Activated naive CD4-positive, alpha-beta T cell (primary cell): ENCODE results near the gene PPM1G.
"Not testable (repeated sequence)": the region's sequence is repeated elsewhere in the genome, so short reads cannot be mapped to it uniquely, and the experiment has no call there.

Experiments used
- DNase-seq, 4 experiments: peaks; one replicate each; lab custom pipeline; 2025; lab: John Stamatoyannopoulos, UW

PPM1G gene, protein sequence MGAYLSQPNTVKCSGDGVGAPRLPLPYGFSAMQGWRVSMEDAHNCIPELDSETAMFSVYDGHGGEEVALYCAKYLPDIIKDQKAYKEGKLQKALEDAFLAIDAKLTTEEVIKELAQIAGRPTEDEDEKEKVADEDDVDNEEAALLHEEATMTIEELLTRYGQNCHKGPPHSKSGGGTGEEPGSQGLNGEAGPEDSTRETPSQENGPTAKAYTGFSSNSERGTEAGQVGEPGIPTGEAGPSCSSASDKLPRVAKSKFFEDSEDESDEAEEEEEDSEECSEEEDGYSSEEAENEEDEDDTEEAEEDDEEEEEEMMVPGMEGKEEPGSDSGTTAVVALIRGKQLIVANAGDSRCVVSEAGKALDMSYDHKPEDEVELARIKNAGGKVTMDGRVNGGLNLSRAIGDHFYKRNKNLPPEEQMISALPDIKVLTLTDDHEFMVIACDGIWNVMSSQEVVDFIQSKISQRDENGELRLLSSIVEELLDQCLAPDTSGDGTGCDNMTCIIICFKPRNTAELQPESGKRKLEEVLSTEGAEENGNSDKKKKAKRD

DNA sequence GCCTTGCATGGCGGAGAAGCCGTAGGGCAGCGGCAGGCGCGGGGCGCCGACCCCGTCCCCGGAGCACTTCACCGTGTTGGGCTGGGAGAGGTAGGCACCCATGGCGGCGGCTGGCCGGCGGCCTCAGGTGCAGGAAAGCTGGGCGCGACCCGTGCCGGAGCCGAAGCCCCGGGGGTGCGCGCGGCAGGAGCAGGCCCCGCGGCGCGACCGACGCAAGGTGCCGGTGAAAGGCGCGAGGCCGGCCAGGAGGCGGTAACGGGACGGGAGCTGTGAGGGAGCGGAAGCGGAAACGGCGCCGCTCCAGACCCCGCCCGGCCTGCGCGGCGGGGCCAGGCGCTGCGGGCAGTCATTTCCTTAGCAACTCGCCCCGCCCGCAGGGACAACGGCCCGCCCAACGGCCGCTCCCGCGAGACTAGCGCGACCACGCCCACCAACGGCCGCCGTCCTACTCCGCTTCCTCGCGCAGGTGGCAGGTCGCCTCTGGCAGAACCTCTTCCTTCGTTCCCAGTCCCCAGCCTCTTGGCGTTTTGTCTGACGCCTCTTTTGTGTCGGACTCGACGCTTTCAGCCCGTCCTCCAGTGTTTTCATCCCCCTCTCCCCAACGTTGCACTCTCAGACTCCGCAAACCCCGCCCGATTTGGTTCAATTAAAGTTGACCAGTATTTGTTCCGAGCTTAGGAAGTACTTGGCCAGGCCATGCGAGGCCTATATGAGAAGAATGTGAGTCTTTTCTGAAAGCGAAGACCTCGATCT, at the start of gene PPM1G:
PPM1G (minus strand) TSS at position 271 of the 753 bp plus-strand sequence; CDS start at position 102, 169 bp downstream.
- peak; percentile 90 to 97 (median 95) for DNase-seq

DNA sequence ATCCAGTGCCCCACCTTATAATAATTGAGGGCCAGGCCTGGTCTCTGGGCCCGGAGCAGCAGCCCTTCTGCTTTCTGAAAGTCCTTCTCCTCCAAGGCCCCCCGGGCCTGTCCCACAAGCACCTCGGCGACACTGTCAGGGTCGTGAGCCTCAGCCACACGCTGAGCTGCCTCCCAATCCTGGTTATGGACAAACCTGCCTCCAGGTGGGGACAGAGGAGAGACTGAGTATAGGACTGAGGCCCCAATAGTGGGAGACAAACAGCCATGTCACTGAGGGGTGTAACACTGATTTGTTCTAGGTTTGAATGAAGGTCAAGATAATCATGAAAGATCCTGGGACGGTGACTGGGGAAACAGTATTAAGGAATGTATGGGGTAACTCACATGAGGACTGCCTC, 44.6 kb upstream of the PPM1G start:
- no peak for DNase-seq

DNA sequence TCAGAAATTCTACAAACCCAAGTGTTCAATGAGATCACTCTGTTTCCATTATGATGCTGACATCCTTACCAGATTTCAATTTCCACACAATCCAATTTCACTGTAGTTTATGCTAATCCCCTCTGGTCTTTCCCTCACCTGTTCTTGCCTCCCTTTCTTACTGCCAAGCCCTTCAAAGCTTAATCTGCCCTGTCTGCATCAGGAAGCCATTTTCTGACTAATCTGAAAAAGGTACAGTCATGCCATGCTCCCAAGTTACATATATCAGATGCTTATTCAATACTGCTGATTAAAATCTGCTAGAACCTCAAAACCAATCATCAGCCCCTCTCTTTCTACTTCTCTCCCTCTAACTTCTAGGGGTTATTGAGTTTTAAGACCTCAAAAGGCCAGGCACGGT, 41.7 kb upstream of the PPM1G start:
- DNase-seq = no peak

DNA sequence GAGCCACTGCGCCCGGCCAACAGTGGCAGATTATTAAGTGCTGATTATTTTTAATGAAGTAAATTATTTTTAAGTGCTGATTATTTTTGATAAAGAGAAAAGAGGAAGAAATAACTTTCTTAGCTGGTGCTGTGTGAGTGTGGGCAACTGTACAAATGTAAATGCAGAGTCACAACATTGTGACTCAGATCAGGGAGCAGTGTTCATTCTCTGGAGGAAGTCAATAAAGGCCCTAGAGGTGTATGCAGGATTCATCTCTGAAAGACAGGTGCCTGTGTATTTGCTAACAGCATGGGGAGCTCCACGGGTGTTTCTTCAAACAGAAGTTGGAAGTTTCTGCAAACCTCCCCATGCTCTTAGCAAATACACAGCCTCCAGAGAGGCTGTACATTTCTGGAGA, 39.0 kb upstream of the PPM1G start:
- no peak for DNase-seq

DNA sequence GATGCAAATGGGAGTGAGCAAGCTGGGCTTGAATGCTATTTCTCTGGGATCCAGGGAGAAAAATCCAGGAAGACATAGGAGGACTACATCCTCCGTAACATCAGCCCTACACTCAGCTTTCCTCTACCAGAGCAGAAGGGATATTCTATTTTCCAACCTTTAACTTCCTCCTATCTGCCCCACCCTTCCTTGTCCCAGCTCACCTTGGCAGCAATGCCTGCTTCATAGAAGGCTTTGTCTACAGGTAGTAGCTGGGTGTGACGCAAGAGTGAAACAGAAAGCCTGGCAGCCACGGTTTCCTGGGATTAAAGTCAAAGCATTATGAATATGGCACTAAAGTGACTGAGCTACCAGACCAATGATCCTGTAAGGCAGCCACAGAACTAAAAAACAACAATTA, 36.7 kb upstream of the PPM1G start:
- no peak for DNase-seq

DNA sequence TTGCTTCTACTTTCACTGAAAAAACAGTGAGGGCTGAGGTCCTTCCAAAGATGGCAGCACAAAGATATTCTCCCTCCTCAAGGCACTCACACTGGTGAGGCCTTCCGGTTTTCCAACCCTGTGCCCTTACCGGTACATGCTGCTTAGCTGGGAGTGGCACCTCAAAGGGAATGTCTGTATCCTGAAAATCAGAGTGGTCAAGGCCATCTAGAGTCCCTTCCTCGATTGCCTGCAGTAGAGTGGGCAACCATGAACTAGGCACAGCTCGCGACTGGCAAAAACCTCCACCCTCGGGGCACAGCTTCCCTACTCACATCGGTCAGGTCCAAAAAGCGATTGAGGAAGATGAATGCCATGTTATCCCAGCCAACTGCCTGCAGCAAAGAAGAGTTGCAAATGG, 36.2 kb upstream of the PPM1G start:
- no peak for DNase-seq

DNA sequence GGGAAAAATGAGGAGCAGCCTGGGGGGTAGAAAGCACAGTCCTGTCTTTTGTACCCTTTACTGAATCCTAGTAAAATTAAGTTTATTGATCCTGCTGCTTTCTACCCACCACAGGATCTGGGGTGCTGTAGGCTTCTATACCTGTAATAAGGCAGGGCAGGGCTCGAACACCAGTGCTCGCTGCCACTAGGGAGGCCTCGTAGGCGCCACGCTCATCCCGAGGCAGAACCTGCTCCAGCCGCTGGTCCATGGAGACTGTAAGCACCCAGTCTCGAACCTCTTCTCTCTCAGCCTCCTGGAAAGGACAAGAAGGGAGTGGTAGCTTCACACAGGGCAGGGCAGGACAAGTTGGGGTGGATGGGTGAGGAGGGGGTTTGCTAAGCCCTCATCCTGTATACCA, 35.8 kb upstream of the PPM1G start:
- DNase-seq = no peak

DNA sequence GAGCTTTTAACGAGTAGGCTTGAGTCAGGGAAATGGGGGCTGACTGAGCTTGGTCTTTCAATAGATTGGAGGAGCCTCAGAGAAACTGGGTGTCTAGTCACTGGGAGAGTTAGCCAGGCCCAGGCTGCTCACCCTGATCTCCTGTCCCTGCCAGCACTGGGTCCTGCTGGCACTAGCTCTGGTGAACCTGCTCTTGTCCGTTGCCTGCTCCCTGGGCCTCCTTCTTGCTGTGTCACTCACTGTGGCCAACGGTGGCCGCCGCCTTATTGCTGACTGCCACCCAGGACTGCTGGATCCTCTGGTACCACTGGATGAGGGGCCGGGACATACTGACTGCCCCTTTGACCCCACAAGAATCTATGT, 33.5 kb upstream of the PPM1G start:
- no peak for DNase-seq

DNA sequence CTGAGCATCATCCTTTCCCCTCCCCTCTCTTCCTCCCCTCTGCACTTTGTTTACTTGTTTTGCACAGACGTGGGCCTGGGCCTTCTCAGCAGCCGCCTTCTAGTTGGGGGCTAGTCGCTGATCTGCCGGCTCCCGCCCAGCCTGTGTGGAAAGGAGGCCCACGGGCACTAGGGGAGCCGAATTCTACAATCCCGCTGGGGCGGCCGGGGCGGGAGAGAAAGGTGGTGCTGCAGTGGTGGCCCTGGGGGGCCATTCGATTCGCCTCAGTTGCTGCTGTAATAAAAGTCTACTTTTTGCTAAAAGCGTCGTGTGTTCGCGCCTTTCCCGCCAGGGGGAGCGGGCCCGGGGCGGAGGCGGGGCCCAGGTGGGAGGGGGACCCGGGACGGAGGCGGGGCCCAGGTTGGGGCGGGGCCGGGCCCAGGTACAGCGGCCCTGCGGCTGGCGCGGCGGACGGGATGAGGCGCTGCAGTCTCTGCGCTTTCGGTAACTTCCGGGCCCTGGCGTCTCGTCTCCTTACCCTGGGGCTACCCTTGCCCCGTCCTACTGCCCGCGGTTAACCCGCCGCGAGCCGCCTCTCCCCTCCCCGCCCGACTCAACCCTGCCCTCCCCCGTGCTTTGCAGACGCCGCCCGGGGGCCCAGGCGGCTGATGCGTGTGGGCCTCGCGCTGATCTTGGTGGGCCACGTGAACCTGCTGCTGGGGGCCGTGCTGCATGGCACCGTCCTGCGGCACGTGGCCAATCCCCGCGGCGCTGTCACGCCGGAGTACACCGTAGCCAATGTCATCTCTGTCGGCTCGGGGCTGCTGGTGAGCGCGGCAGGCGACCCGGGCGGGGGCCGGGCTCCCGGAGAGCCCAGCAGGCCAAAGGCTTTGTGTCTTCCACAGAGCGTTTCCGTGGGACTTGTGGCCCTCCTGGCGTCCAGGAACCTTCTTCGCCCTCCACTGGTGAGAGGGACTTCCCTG, 32.8 kb upstream of the PPM1G start, which contains the start of gene KRTCAP3:
KRTCAP3 (plus strand) TSS at position 424 of the 962 bp plus-strand sequence; CDS start at position 456, 32 bp downstream.
- DNase-seq = peak in 3 of 4 experiments; percentile 8 to 61 (median 39)

DNA sequence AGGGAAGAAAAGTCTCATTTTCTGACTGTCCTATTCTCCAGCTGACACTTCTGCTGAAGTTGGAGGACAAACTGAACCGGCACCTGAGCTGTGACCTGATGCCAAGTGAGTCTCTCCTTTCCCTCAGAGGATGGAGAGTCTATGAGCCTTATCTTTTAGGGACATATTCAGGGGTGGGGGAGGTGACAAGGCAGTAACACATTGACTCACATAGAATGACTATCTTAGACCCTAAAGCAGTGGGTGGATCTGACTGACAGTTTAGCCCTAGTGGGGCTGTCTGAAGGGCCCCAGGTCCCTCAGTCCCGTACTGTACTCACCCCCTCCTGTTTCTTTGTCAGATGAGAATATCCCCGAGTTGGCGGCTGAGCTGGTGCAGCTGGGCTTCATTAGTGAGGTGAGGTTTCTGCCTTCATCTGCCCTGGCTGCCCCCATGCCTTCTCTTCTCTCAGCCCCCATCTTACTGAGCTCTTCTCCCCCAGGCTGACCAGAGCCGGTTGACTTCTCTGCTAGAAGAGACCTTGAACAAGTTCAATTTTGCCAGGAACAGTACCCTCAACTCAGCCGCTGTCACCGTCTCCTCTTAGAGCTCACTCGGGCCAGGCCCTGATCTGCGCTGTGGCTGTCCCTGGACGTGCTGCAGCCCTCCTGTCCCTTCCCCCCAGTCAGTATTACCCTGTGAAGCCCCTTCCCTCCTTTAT, 32.0 kb upstream of the PPM1G start:
- no peak for DNase-seq

DNA sequence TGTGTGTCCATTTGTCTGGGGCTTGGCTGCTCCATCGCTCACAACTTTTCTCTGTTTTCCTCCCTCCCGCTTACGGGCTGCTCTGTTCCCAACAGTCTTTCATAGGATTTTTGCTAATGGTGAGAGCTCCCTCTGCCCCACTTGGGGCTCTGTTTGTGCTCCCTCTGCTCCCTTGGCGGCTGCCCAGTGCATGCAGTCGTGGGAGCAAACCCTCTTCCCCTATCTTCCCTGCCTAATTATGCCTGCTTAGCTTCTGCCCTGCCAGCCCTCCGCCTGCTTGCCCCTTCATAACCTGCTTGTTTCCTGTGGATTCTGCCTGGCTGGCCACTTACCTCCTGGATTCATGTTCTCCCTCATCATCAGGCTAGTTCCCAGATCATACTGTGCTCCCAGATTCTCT, 26.2 kb upstream of the PPM1G start:
- no peak for DNase-seq

DNA sequence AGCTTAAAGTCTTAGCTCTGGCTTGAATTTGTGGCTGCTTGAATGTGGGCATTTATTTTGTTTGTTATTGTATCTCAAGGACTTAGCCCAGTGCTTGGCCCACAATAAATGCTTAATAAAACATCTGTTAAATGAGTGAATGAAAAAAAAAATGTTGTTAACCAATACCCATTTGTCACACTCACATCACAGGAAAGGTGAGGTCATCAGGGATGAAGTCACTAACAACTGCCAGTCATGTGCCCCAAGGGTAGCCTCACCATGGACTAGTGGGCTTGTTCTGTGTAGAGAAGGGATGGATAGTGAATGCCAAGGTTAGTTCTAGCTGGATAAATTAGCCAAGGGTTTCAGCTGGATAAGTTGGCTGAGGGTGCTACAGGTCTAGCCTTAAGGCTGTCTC, 22.0 kb upstream of the PPM1G start:
- DNase-seq = no peak

DNA sequence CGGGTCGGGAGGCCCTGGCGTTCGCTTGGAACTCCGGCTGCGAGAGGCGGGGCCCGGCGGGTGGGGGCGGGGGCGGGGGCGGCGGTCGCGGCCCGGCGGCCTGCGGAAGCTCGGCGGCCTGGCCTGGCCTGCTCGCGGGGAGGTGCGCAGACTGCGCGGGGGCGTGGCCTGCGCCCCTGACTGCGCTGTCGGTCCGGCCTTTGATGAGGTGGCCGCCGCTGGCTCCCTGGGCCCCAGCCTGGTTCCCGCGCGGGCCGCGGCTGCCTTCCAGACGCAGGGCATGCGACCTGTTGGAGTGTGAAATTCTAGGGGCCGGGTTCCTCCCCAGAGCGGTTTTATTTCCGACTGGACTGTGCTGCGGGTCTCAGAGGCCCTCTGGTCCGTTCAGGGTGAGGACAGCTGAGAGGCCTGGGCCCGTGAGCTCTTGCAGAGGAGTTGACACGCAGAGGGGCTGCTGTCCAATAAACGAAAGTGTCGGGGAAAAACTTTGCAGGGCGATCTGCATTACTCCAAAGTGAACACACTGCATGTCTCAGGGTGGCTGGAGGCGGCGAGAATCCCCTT, 19.7 kb upstream of the PPM1G start:
- peak in 3 of 4 experiments; percentile 46 to 60 (median 48) for DNase-seq

DNA sequence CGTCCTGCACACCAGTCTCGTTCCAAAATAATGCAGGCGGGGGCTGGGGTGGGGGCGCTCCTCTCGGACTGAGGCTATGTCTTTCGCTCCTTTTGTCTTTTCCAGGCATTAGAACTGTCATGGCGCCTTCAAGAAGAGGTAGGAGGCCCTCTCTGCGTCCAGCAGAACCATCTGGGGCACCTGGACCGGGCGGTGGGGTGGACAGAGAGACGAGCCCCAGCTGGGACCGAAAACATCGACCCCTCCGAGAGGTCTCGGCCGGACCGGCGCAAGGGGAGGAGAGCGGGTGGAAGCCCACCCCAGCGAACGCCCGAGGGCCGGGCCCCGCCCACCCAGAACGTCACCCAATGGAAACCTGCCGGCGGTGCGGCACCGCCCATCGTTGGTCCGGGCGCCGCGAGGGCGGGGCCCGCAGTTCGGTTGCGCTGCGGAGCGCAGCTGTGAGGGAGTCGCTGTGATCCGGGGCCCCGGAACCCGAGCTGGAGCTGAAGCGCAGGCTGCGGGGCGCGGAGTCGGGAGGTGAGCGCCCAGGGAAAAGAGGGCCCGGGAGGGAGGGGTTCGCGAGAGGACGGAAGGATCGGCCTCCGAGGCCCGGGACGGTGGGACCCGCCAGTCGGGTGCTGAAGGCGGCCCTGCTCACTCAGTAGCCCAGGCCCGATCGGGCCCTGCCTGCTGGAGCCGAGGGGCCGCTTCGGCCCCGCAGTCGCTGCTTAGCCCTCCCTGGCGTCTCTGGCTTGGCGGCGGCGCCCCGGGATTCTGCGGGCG, 19.0 kb upstream of the PPM1G start, which contains the start of gene NRBP1:
NRBP1 (plus strand) TSS at position 419 of the 765 bp plus-strand sequence. CDS start 4,643 bp downstream, outside the sequence.
- peak; percentile 69 to 88 (median 80) for DNase-seq

DNA sequence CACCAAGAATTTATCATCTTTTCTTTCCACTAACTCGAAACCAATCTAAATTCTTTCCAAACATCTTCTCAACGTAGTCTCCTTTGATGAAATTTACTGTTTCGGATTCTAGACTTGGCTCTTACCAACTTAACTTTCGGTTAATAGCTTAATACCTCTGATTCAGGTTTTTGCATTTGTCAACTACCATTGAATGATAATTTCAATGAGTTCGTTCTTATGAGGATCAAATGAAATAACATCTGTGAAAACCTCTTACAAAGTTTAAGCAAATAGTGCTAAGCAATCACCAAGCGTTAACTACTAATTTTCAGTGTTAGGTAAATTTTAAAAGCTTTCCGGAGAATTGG, 18.4 kb upstream of the PPM1G start:
- no peak for DNase-seq

DNA sequence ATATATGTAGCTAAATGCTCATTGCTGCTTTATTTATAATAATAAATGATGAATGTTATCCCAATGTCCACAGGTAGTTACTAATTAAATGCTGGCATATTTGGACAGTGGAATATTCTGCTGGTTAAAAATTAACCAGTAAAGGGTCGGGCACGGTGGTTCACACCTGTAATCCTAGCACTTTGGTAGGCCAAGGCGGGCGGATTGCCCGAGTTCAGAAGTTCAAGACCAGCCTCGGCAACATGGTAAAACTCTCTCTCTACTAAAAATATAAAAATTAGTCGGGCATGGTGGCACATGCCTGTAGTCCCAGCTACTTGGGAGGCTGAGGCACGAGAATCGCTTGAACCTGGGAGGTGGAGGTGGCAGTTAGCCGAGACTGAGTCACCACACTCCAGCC, 15.6 kb upstream of the PPM1G start:
- DNase-seq = not testable (repeated sequence)

DNA sequence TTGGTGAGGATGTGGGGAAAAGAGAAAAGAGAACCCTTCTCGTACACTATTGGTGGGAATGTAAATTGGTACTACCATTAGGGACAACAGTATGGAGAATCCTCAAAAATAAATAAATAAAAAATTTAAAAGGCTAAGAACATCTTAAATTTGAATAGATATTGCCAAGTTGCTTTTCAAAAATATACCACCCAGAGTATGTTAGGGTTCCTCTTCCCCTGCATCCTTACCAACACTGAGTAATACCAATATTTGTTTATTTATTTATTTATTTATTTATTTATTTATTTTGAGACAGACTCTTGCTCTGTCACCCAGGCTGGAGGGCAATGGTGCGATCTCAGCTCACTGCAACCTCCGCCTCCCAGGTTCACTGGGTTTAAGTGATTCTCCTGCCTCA, 13.6 kb upstream of the PPM1G start:
- DNase-seq = no peak

DNA sequence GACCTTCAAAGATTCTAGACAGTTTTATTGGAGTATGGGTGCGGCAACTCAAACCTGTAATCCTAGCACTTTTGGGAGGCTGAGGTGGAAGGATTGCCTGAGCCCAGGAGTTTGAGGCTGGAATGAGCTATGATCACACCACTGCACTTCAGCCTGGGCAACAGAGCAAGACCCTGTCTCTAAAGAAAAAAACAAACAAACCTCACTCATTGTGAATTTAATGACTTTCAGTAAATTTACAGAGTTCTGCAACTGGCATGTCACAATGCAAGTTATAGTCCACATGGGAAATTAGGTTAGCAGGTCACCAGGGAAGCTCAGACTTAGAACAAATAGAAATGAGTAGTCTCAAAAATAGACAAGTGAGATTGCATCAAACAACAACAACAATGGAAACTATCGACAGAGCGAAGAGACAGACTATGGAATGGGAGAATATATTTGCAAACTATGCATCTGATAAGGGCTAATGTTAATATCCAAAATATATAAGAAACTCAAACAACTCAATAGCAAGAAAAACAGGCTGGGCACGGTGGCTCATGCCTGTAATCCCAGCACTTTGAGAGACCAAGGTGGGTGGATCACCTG, 12.4 kb upstream of the PPM1G start:
- DNase-seq = no peak

DNA sequence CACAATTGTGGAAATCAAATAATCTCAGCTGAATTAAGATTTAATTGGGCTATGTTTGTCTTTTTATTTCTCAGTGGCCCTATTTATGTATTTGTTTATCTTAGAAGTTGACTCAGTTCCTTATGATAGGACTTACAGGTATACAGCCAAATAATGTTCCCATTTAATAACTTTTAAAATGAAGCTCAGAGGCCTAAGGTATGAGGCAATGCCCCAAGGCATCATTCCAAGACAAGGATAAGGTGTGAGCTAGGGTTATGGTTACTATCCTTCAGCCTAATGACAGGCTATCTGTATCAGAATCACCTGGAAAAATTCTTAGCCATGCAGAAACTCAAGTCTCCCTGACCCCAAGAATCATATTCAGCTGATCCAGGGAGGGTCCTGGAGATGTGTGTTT, 11.6 kb upstream of the PPM1G start:
- no peak for DNase-seq

DNA sequence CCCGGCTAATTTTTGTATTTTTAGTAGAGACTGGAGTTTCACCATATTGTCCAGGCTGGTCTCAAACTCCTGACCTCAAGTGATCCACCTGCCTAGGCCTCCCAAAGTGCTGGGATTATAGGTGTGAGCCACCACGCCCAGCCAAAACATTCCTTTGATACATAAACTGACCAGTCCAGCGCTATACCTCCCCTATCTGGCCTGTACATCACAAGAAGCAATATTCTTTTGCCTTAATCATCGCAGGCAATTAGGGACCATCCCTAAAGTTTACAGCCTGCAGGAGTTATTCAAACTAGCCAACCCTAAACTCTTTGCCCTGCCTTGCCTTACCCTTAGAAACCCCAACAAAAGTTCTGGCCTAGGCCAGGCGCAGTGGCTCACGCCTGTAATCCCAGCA, 6.8 kb upstream of the PPM1G start:
- no peak for DNase-seq
